Neural cell (in vitro differentiated cells): Measurements from ENCODE around the gene NHERF2. TPM values are rescaled to one million over a fixed set of nuclear protein-coding genes. Genes with fewer than 3 reads are reported as not detected.

ENCODE experiments used
- H2AFZ ChIP-seq: fragments of 200-600, 300-800 bp; sonication (generic), shearing (Covaris generic); 2 replicates; pipeline ENCODE4 v1.6.0; 2014; ENCODE audit warnings: low read depth, mild to moderate bottlenecking, antibody characterized with exemption, low read length, moderate library complexity
- H3F3A ChIP-seq: fragments of 200-600 bp; shearing (Covaris generic); 2 replicates; pipeline ENCODE4 v1.6.1; 2016; ENCODE audit warnings: mild to moderate bottlenecking, moderate library complexity, mixed read lengths, antibody characterized with exemption, low read length; ENCODE audit not compliant: insufficient read depth, poor library complexity, severe bottlenecking
- H3K27ac ChIP-seq: fragments of 200-600, 300-800 bp; sonication (generic), shearing (Covaris generic); 2 replicates; pipeline ENCODE4 v1.5.1; 2014; ENCODE audit warnings: mild to moderate bottlenecking, low read length, moderate library complexity
- H3K27me3 ChIP-seq: fragments of 300-800, 200-600 bp; sonication (generic), shearing (Covaris generic); 2 replicates; pipeline ENCODE4 v1.6.0; 2014; ENCODE audit warnings: mild to moderate bottlenecking, low read depth, low read length, moderate library complexity; ENCODE audit not compliant: insufficient read depth
- H3K36me3 ChIP-seq: fragments of 300-800, 200-600 bp; sonication (generic), shearing (Covaris generic); 2 replicates; pipeline ENCODE4 v1.5.1; 2014; ENCODE audit warnings: mild to moderate bottlenecking, antibody characterized with exemption, low read length, moderate library complexity; ENCODE audit not compliant: insufficient read depth
- H3K4me2 ChIP-seq: fragments of 300-800, 200-600 bp; sonication (generic), shearing (Covaris generic); 2 replicates; pipeline ENCODE4 v1.6.0; 2014; ENCODE audit warnings: mild to moderate bottlenecking, low read length
- H3K4me3 ChIP-seq: fragments of 300-800, 200-600 bp; sonication (generic), shearing (Covaris generic); 2 replicates; pipeline ENCODE4 v1.5.1; 2014; ENCODE audit warnings: mild to moderate bottlenecking, low read length, moderate library complexity
- H3K79me2 ChIP-seq: fragments of 200-600 bp; shearing (Covaris generic); replicated peaks from 2 replicates; pipeline ENCODE4 v1.6.0; 2014; ENCODE audit warnings: mild to moderate bottlenecking, low read length, moderate library complexity; ENCODE audit not compliant: insufficient read depth
- H3K9ac ChIP-seq: fragments of 300-800, 200-600 bp; sonication (generic), shearing (Covaris generic); 2 replicates; pipeline ENCODE4 v1.6.1; 2016; ENCODE audit warnings: mild to moderate bottlenecking, low read length, mixed read lengths
- H3K9me2 ChIP-seq: fragments of 200-600 bp; shearing (Covaris generic); 2 replicates; pipeline ENCODE4 v1.6.1; 2016; ENCODE audit warnings: mild to moderate bottlenecking, low read length, mixed read lengths; ENCODE audit not compliant: insufficient read depth
- H3K9me3 ChIP-seq: fragments of 200-600, 300-800 bp; sonication (generic), shearing (Covaris generic); 2 replicates; pipeline ENCODE4 v1.6.1; 2016; ENCODE audit warnings: mild to moderate bottlenecking, mixed run types, low read length, moderate library complexity, mixed read lengths
- H4K20me1 ChIP-seq: fragments of 200-600 bp; shearing (Covaris generic); 2 replicates; pipeline ENCODE4 v1.6.1; 2016; ENCODE audit warnings: mild to moderate bottlenecking, mixed run types; ENCODE audit not compliant: insufficient read depth
- CTCF ChIP-seq: fragments of 450-650 bp; IDR thresholded peaks from 2 replicates; pipeline ENCODE4 v1.5.1; 2014; ENCODE audit warnings: antibody characterized with exemption, mild to moderate bottlenecking, moderate library complexity; ENCODE audit not compliant: poor library complexity, severe bottlenecking
- EP300 ChIP-seq: fragments of 450-650 bp; conservative IDR thresholded peaks from 2 replicates; pipeline ENCODE4 v1.6.1; 2014; ENCODE audit warnings: antibody characterized with exemption, mild to moderate bottlenecking, moderate library complexity; ENCODE audit not compliant: poor library complexity, severe bottlenecking
- EZH2 ChIP-seq: fragments of 200-600, 300-800 bp; shearing (Covaris generic), sonication (generic); IDR thresholded peaks from 2 replicates; pipeline ENCODE4 v1.6.1; 2014; ENCODE audit warnings: antibody characterized with exemption, low read length, borderline replicate concordance, mild to moderate bottlenecking; ENCODE audit not compliant: insufficient read depth, poor library complexity, severe bottlenecking
- MXI1 ChIP-seq: fragments of 450-650 bp; conservative IDR thresholded peaks from 2 replicates; pipeline ENCODE4 v1.6.1; 2014; ENCODE audit warnings: antibody characterized with exemption, mild to moderate bottlenecking; ENCODE audit not compliant: poor library complexity, severe bottlenecking
- POLR2AphosphoS5 ChIP-seq: IDR thresholded peaks from 2 replicates; pipeline ENCODE4 v1.6.1; 2012
- RAD21 ChIP-seq: fragments of 450-650 bp; conservative IDR thresholded peaks from 2 replicates; pipeline ENCODE4 v1.6.1; 2014; ENCODE audit warnings: antibody characterized with exemption, mild to moderate bottlenecking, moderate library complexity
- REST ChIP-seq: IDR thresholded peaks from 2 replicates; pipeline ENCODE4 v1.6.1; 2012; ENCODE audit warnings: borderline replicate concordance
- SMC3 ChIP-seq: fragments of 450-650 bp; conservative IDR thresholded peaks from 2 replicates; pipeline ENCODE4 v1.6.1; 2014; ENCODE audit warnings: antibody characterized with exemption, mild to moderate bottlenecking, moderate library complexity; ENCODE audit not compliant: poor library complexity
- TAF1 ChIP-seq: IDR thresholded peaks from 2 replicates; pipeline ENCODE4 v1.6.1; 2012; ENCODE audit warnings: low read depth
- polyA plus RNA-seq: library from polyadenylated mRNA; depleted of rRNA; stranded (reverse); fragments of >200 nt; gene quantifications from 2 replicates; pipeline ENCODE4 v1.2.3, GENCODE V29; 2014

The NHERF2 gene
- polyA plus RNA-seq, 1 donor from 2014 or later: 3.4 TPM

GRCh38 chr16:2007081-2007836 is 19.4 kb upstream of the NHERF2 start:
- TF ChIP-seq TAF1: no peak
- peaks cover 46% of the 10 kb centered on the region for H3K79me2 ChIP-seq
- no peaks in the 10 kb centered on the region for H3K9me2 ChIP-seq
- no peaks in the 10 kb centered on the region for H3K27me3 ChIP-seq
- peak overlapping the region; percentile 75 for H3K9ac ChIP-seq
- H2AFZ ChIP-seq: no peak overlapping the region
- H3K9me3 ChIP-seq: no peaks in the 10 kb centered on the region
- H3K27ac ChIP-seq: no peak overlapping the region
- no peaks in the 10 kb centered on the region for H3F3A ChIP-seq
- H3K36me3 ChIP-seq: no peaks in the 10 kb centered on the region
- no peak overlapping the region for H3K4me2 ChIP-seq
- H3K4me3 ChIP-seq: peak overlapping the region; percentile 87
- H4K20me1 ChIP-seq: peaks cover 5% of the 10 kb centered on the region

DNA sequence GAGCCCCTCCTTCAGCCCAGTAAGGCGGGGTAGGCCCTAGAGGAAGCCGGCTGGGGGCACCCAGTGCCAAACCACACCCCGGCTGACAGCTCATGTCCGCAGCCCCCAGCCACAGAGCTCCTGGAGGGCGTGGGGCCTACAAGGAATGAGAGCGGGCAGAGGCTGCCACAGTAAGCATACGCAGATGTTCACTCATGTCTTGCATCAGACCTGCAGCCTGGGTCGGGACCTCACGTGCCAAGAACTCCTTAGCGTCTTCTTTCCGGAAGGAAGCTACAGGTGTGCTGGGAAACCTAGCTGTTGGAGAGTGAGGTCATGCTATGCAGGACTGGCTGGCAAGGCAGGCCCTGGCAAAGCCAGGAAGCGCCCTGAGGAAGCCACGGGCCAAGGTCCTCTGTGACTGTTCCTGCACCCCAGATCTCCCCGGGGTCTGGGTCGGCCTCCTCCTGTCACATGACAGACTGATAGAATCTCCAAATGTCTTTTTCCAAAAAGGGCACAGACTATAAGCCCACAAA is 18.6 kb upstream of the NHERF2 start:
- no peak for TF ChIP-seq MXI1
- no peak for TF ChIP-seq REST
- TF ChIP-seq RAD21: no peak
- TF ChIP-seq CTCF: no peak
- TF ChIP-seq EZH2: no peak
- no peak for TF ChIP-seq POLR2AphosphoS5
- TF ChIP-seq EP300: no peak
- no peak for TF ChIP-seq TAF1
- TF ChIP-seq SMC3: no peak
- Histone ChIP-seq H3K9me2 (no peaks in the 10 kb centered on the region), H3K36me3 (no peaks in the 10 kb centered on the region), H4K20me1 (peaks cover 5% of the 10 kb centered on the region), H2AFZ (no peak overlapping the region), H3K4me3 (peak overlapping the region; percentile 87), H3K27me3 (no peaks in the 10 kb centered on the region), H3K27ac (no peak overlapping the region), H3F3A (no peaks in the 10 kb centered on the region), H3K9me3 (no peaks in the 10 kb centered on the region), H3K79me2 (peaks cover 46% of the 10 kb centered on the region), H3K9ac (peak overlapping the region; percentile 75), H3K4me2 (peak overlapping the region; percentile 34)
